Measurements from ENCODE around the gene UBP1.

GRCh38 chr3:33420966-33421365 is 19.2 kb downstream of the UBP1 start:
- TF ChIP-seq CTCF (IDR thresholded peaks at IDR 0.05; ENCODE audit: low read length) (no peak), EZH2 (IDR thresholded peaks at IDR 0.05; ENCODE audit: borderline replicate concordance, low read length) (no peak)
